Stimulated activated CD4-positive, alpha-beta T cell treated with anti-CD3 and anti-CD28 coated beads, Interleukin-1b, Interleukin-23, amount 100 ng/mL, for 4 hours (primary cell): ENCODE data around the gene CINP.

ENCODE experiments used
- DNase-seq, 2 donors: peaks; one replicate each; pipeline ENCODE4 v3.0.0-alpha.2; 2020; ENCODE audit warnings: low read depth in 2 of 2

CINP gene

GRCh38 chr14:102362545-102363181 is at the start of gene CINP, which contains the start of gene TECPR2:
TSS of gene CINP (minus strand) at chr14:102362890. CDS start at chr14:102362851, 39 bp downstream.
TSS of gene TECPR2 (plus strand) at chr14:102362941. CDS start at chr14:102376722, 13,781 bp downstream.
- peak; percentile 93 to 98 for DNase-seq

DNA sequence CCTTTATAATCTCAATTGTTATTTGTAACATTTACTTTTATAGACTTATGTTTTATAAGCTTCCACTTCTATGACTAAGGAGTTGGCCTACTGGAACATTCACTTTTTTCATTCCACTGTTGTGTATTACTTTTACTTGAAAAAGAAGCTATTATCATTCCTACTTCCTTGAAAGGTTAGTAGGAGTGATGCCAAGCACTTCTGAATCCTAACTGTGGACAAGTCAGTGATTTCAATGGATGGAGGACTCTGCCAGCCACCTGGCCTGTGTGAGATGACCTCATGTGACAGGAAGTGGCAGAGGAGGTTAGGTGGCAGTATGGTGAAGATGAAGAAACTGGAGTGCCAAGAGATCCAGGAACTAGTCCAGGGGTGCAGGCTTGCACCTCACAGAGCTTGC is 46.0 kb upstream of the CINP start:
- DNase-seq: no peak

DNA sequence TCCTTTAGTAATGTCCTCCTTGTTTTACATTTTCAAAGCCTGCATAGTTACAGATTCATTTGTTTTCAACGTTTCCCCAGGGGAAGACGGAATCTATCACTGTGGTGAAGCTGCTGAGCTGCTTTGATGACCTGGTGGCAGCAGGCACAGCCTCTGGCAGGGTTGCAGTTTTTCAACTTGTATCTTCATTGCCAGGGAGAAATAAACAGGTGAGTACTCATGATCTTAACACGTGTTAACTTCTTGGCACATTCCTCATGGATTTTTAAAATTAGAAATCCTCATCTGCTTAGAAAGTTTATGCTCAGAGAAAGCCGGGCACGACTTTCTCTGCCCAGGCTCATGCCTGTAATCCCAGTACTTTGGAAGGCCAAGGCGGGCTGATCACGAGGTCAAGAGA is 44.6 kb upstream of the CINP start:
- DNase-seq: no peak

- DNase-seq: no peak
Measured at GRCh38 chr14:102403028-102403427, 40.3 kb upstream of the CINP start.

DNA sequence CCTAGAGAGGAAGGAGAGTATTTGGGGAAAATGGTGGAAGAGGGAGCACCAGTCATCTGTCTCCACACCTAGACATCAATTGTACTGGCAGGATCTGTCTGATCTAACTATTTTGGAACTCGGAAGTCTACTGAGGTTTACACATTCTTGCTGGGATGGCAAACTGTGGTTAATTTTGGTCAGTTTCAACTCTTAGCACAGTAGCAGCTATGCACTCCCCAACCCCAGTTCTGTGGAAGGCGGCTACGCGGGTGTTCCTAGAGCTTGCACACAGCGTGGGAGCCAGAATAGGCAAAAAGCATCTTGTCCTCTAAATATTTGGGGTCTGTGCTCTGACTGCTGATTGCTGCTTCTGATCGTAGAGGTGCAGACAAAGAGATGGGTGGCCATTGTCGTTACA is 33.8 kb upstream of the CINP start:
- DNase-seq: no peak

DNA sequence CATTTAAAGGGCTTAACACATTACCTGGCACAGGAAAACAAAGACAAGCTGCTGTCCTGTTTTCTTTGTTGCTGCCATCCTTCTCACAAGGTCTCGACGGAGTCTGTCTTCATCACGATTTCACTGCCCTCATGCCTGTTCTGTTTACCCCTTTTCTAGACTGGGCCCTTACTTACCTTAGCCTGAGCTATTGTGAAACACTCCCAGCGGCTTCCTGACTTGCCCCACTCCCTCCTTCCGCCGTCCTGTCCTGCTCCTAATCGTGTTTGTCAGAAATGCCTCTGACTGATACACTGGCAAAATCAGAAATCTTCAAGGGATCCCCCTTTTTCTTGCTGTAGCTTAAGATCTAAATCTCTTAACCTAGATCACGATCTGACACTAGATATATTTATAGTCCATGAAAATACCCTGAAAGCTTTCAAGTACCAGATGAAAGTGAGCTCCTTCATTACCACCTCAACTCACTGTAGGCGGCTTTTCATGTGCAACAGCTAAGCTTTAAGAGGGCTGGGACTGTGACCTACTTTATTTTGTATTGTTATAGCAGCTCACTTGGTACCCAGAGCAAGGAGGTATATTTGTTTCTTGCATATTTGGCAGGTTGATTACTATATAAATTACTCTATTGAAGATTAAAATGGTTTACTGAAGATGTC is 32.2 kb upstream of the CINP start:
- no peak for DNase-seq

DNA sequence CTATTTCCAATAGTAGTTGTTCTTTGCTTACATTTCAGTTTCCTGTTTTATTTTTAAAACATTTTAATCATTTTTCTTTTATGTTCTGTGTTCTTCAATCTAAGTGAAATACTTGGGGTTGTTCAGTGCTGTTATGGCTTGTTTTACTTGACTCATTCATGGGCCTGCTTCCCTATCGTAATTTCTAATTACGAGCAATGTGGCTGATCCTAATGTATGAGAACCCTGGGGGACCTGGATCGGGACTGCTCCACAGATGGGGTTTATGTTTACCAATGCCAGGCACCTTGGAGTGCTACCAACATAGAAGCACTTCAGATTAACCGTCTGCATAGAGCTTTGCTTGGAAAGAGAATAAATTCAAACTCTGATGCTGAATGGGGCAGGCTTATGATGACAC is 29.8 kb upstream of the CINP start:
- DNase-seq: no peak

- no peak for DNase-seq
Measured at GRCh38 chr14:102390064-102390855, 27.6 kb upstream of the CINP start.

DNA sequence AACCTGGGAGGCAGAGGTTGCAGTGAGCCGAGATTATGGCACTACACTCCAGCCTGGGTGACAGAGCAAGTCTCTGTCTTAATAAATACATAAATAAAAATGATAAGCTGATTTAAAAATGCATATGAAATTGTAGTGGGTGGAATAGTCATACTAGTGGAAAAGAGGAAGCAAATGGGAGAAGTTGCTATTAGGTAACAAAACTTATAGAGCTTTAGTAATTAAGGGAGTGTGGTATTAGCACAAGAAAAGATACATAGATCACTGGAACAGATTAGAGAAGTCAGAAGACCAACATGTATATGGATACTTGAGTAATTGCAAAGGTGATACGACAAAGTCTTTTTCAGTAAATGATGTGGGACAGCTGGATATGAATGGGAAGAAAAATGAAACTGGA is 26.6 kb upstream of the CINP start:
- DNase-seq: no peak

DNA sequence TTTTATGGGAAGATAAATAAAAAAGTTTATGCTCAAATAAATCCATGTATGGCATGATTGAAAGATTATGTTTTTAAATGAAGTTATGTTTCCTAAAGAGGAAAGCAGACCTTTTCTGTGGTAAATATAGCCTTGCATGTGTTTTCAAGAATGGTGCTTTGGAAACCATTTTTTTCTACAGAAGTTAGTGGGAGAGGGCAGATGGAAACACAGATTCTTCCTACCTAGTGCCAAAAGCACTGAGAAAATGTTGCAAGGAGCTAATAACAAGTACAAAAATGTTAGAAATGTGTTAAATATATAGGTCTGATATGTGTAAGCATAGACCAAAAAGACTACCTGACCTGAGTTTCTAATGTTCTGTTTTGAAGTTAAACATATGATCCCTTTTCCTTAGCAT is 24.4 kb upstream of the CINP start:
- no peak for DNase-seq

- DNase-seq: no peak
Measured at GRCh38 chr14:102378830-102379229, 16.1 kb upstream of the CINP start.

DNA sequence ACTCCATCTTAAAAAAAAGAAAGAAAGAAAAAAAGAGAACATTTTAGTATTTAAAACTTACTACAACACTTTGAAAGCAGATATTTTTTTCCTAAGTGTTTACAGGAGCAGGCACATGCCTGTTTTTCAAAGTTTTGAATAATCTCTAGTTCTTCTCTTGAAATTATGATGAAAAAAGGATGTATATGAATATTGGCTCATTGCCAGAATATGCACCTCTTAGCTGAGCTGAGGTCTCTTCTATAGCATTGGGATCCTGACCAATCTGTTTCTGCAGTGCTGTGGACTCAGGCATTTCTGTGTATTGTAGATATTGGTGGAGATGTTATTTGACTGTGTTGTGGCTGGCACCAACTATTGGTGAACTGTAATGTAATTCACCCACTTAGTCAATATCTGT is 15.0 kb upstream of the CINP start:
- DNase-seq: no peak

GRCh38 chr14:102375119-102375518 is 12.4 kb upstream of the CINP start:
- no peak for DNase-seq

DNA sequence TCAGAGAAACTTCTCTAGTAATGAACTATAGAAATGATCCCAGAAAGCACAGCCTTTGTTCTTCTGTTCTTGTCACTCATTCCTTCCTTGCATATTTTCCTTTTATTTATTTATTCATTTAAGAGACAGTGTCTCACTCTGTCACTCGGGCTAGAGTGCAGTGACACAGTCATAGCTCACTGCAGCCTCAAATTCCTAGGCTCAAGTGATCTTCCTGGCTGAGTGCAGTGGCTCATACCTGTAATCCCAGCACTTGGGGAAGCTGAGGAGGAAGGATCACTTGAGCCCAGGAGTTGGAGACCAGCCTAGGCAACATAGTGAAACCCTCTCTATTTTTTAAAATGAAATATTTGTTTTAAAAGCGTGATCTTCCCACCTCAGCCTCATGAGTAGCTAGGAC is 11.6 kb upstream of the CINP start:
- DNase-seq: no peak

- no peak for DNase-seq
Measured at GRCh38 chr14:102373110-102373509, 10.4 kb upstream of the CINP start.

DNA sequence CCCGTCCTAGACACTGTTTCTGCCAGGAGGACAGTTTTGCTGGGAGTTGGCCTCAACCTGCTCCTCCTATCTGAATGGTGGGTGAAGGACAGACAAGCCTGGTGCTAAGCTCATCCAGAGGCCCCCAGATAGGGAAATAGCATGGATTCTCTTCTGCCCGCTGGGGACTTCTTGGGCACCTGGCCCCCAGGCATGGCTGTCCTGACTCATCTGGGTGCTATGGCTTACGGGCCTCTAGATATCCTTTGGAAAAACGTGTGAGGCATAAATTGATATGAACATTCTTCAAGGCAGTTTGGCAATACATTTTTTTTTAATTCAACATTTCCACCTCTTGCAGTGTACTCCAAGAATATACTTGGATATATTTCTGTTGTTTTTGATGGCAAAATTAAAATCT is 8.7 kb upstream of the CINP start:
- no peak for DNase-seq

DNA sequence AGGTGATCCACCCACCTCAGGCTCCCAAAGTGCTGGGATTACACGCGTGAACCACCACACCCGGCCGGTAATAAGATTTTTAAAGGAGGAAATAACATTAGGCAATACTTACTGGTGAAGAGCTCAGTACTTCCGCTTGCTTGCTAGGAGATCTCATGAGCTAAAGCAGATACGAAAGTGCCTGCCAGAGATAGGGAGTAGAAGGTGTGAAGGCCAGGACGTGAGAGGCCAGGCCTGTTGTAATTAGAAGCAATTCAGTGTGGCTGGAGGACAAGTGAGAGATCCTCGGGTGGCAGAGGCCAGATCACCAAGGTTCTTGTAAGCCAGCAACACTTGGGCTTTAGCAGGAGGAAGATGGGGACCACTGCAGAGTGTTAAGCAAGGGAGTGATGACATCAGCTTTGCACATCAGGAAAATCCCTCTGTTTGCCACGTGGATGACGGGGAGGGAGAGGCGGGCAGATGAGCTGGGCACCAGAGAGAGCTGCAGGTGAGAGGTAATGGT is 7.7 kb upstream of the CINP start:
- DNase-seq: no peak

DNA sequence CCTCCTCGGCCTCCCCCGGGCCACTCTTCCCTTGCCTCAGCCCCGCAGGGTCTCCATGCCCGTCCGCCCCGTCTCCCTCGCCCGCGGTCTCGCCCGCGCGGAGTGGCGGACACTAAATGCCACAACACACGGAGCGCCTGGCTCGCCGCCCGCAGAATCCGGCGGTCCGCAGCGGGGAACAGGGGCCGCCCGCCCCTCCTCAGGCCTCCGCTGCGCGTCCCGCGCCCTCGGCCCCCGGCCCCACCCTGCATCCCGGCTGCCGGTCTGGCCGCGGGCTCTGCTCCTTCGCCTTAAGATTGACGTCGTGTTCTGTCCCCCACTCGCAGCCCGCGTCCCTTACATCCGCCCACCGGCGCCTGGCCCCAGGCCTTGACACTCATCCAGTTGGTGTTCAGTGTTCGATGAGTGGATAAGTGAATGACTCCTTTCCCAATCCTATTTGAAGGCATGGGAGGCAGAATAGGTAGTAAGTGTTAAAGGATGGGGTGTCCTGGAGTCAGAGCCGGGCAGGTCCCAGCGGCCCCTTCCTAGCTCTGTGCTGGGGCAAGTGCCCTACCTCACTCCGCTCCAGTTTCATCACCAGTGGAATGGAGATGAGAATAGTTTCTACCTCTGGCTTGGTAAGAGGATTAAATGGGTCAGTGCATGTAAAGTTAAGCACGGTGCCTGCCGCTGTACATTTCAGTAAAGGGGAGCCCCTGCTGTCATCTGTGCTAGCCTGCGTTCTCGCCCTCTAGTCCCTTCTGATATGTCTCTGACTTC is 673 bp upstream of the CINP start:
- DNase-seq: peak in 1 of 2 donors; percentile 20

DNA sequence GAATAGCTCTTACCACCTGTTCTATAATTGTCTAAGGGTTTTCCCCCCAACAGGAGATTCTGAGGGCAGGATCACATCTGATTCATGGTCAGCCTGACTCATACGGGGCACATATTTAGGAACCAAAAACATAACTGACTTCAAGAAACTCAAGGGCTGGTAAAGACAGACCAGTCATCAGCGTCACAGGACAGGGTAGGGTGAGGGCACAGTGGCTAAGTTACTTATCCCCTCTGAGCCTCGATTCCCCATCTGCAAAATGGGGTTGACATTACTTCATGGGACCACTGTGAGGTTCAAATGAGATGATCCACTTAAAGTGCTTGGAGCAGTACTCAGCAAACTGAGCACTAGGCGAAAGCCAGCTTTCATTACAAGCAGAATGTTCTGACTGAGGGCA is 606 bp downstream of the CINP start:
- peak in 1 of 2 donors; percentile 22 for DNase-seq

DNA sequence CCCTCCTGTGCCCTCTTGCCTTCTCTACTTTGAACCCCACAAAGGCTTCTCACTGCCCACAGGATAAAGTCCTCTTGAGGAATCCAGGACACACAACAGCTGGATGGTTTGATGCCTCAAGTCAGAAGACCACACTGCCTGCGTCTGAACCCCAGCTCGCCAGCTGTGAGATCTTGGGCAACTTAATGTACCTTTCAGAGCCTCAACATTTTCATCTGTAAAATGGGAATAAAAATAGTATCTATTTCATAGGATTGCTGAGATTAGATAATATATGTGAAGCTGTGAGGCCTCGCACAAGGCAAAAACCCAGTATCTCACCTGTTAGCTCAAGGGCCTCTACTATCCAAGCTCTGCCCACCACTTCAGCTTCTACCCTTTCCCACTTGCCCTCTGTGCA is 2.3 kb downstream of the CINP start:
- DNase-seq: no peak

- DNase-seq: no peak
Measured at GRCh38 chr14:102359341-102359740, 3.3 kb downstream of the CINP start.

- DNase-seq: no peak
Measured at GRCh38 chr14:102356280-102356679, 6.4 kb downstream of the CINP start.
